ENCODE results near the gene LAMA5.
A peak's percentile ranks its signal among the peaks of the same experiment; 100 is the strongest.

Gene LAMA5

DNA sequence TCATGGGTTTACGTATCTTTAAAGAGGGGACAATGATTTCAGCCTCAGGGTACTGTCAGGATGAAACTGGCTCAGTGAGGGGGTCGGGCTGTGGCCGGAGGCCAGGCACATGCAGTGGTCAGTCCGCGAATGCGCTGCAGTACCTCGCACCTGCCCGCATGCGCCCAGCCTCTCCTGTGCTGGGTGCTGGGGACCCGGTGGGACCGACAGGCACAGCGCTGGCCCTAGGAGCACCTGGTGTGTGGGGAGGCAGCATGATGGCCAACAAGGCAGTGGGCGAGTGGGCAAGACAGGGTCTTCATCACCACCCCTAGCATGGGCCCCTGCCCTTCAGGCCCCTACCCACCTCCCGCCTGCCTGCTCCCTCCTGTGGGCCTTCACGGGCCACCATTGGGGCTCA, 40.9 kb upstream of the LAMA5 start:
- Mint-ChIP-seq H3K4me1 (peaks cover 23% of the 10 kb centered on the region), H3K27me3 (no peaks in the 10 kb centered on the region), H3K4me3 (peak overlapping the region; percentile 75), H3K27ac (no peak overlapping the region), H3K36me3 (ENCODE audit: low read depth) (no peaks in the 10 kb centered on the region), H3K9me3 (no peaks in the 10 kb centered on the region)
- DNase-seq (no peak), ATAC-seq (no peak)

GRCh38 chr20:62407221-62407992, 40.3 kb upstream of the LAMA5 start, which contains the start of gene CABLES2:
Gene CABLES2 (minus strand): TSS chr20:62407285. CDS start chr20:62407276, 9 bp downstream.
- Mint-ChIP-seq H3K27me3 (no peaks in the 10 kb centered on the region), H3K4me3 (peak within 1 kb of the TSS; percentile 75), H3K27ac (peak within 1 kb of the TSS; percentile 78), H3K36me3 (ENCODE audit: low read depth) (no peaks in the 10 kb centered on the region), H3K4me1 (peaks cover 23% of the 10 kb centered on the region), H3K9me3 (no peaks in the 10 kb centered on the region)
- ATAC-seq (peak; percentile 91), DNase-seq (peak; percentile 90)

- Mint-ChIP-seq H3K27me3 (no peaks in the 10 kb centered on the region), H3K9me3 (no peaks in the 10 kb centered on the region), H3K4me3 (peak overlapping the region; percentile 72), H3K36me3 (ENCODE audit: low read depth) (no peaks in the 10 kb centered on the region), H3K4me1 (peaks cover 23% of the 10 kb centered on the region), H3K27ac (no peak overlapping the region)
- ATAC-seq (no peak), DNase-seq (no peak)
Measured at GRCh38 chr20:62406635-62407176, 39.6 kb upstream of the LAMA5 start.

DNA sequence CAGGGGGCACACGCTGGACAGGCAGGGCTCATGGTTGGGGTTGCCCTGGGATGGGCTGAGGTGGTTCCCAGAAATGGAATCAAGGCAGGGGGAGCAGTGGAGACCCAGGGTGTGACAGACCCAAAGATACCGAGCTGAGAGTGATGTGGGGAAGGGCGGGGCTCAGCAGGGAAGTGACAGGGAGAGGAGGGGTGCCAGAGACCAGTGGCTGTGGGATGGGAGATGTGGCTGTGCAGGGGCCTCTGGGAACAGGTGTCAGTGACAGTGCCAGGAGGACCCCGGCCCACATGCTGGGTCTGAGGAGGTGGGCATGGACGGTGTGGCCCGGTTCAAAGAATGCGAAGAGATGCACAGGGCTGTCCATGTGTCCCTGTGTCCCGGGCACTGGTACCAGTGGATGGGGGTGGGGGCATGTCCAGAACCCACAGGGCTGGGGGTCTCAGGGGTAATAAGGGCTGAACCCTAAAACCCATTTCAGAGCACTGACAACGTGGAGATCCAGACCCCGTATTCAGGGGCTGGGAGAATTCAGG, 38.9 kb upstream of the LAMA5 start:
- no peaks in the 10 kb centered on the region for H3K27me3 Mint-ChIP-seq
- peaks cover 23% of the 10 kb centered on the region for H3K4me1 Mint-ChIP-seq
- H3K27ac Mint-ChIP-seq, result peak overlapping the region; percentile 49
- no peak for ATAC-seq
- DNase-seq, result no peak
- no peaks in the 10 kb centered on the region for H3K9me3 Mint-ChIP-seq
- H3K4me3 Mint-ChIP-seq, result peak overlapping the region; percentile 72
- H3K36me3 Mint-ChIP-seq (ENCODE audit: low read depth), result no peaks in the 10 kb centered on the region

DNA sequence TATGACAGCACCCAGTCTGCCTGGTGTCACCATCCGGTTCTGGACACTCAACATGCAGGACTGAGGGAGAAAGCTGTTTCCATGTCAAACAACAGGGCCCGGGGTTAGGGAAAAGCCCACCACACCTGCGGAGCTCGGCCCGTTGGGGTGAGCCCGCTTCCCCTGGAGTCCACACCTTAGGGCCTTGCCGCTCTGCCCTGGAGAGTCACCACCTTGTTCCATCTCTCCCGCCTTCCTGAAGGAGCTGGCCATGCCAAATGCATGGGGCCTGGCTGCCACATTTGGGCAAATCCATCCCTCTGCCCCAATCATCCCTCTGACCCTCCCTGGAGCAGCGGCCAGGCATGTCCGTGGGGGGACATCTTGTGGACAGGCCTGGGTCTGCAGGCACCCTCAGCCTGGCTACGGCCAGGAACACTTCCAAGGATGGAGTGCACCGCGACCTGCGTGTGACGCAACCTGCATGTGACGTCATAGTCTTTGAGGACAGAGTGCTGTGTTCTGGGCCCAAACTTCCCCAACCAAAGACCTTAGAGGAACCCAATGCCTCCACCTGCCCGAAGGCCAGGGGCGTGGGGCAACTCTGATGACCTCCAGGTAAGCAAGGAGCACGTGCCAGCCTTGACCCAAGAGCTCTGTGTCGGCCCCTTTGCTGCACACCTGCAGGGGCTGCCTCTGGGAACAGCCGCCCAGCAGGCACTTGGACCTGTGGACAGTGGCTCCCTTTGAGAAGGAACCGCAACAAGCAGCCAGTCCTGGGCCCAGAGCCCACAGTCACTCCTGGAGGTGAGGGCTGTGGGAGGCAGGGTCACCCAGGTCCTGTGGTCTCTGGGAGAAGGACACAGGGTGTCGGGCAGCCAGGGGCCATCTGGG, 38.2 kb upstream of the LAMA5 start:
- H3K27me3 Mint-ChIP-seq, result no peaks in the 10 kb centered on the region
- H3K9me3 Mint-ChIP-seq, result no peaks in the 10 kb centered on the region
- ATAC-seq (no peak), DNase-seq (no peak)
- peak overlapping the region; percentile 49 for H3K27ac Mint-ChIP-seq
- H3K36me3 Mint-ChIP-seq (ENCODE audit: low read depth), result no peaks in the 10 kb centered on the region
- peak overlapping the region; percentile 72 for H3K4me3 Mint-ChIP-seq
- H3K4me1 Mint-ChIP-seq, result peaks cover 23% of the 10 kb centered on the region

GRCh38 chr20:62404761-62405107, 37.6 kb upstream of the LAMA5 start:
- H3K4me1 Mint-ChIP-seq, result peaks cover 19% of the 10 kb centered on the region
- no peaks in the 10 kb centered on the region for H3K36me3 Mint-ChIP-seq (ENCODE audit: low read depth)
- H3K4me3 Mint-ChIP-seq, result no peak overlapping the region
- H3K27ac Mint-ChIP-seq, result no peak overlapping the region
- H3K27me3 Mint-ChIP-seq, result no peaks in the 10 kb centered on the region
- DNase-seq (no peak), ATAC-seq (no peak)
- no peaks in the 10 kb centered on the region for H3K9me3 Mint-ChIP-seq

GRCh38 chr20:62404112-62404665, 37.1 kb upstream of the LAMA5 start:
- no peak for DNase-seq
- Mint-ChIP-seq H3K27me3 (no peaks in the 10 kb centered on the region), H3K4me1 (peaks cover 15% of the 10 kb centered on the region), H3K27ac (no peak overlapping the region), H3K36me3 (ENCODE audit: low read depth) (no peaks in the 10 kb centered on the region), H3K9me3 (no peaks in the 10 kb centered on the region), H3K4me3 (no peak overlapping the region)
- no peak for ATAC-seq

GRCh38 chr20:62403331-62403730, 36.2 kb upstream of the LAMA5 start:
- no peaks in the 10 kb centered on the region for H3K36me3 Mint-ChIP-seq (ENCODE audit: low read depth)
- H3K4me1 Mint-ChIP-seq, result peaks cover 15% of the 10 kb centered on the region
- no peak for ATAC-seq
- H3K4me3 Mint-ChIP-seq, result no peak overlapping the region
- H3K27ac Mint-ChIP-seq, result no peak overlapping the region
- H3K9me3 Mint-ChIP-seq, result no peaks in the 10 kb centered on the region
- H3K27me3 Mint-ChIP-seq, result no peaks in the 10 kb centered on the region
- no peak for DNase-seq

DNA sequence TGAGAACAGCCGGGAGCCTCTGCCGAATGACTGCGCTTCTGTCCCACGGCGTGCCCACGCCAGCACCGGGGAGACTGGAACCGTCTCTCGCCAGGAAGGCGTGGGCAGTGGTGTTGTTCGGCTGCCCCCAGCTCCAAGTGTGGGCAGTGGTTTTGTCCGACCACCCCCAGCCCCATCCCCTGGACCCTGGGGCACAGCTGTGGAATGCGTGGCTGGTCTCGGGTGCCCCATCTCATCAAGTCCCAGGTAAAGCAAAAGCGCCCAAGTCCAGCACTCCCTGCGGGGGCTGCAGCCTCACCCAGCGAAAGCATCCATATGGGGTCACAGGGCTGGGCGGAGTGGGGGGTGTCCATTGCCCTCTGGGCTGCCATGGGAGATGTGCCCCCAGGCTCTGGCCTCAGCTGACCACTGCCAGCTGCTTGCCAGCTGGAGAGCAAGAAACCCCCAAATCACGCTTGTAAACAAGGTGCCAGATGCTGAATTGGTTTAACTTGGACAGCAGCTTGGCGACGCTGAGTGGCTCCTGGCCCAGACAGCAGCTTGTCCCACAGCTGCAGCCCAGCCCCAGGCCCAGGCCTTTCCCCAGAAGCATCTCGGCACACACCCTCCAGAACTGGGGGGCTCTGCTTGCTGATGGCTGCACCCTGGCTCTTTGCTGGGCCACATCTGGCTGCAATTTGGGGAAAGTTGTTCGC, 35.5 kb upstream of the LAMA5 start:
- Mint-ChIP-seq H3K9me3 (no peaks in the 10 kb centered on the region), H3K4me3 (no peak overlapping the region), H3K27me3 (no peaks in the 10 kb centered on the region), H3K27ac (no peak overlapping the region), H3K4me1 (peaks cover 11% of the 10 kb centered on the region), H3K36me3 (ENCODE audit: low read depth) (no peaks in the 10 kb centered on the region)
- ATAC-seq, result no peak
- DNase-seq, result no peak

- Mint-ChIP-seq H3K9me3 (no peaks in the 10 kb centered on the region), H3K4me1 (peaks cover 11% of the 10 kb centered on the region), H3K27ac (no peak overlapping the region), H3K27me3 (no peaks in the 10 kb centered on the region), H3K36me3 (ENCODE audit: low read depth) (peaks cover 3% of the 10 kb centered on the region), H3K4me3 (no peak overlapping the region)
- ATAC-seq (no peak), DNase-seq (no peak)
Measured at GRCh38 chr20:62401331-62401779, 34.2 kb upstream of the LAMA5 start.

GRCh38 chr20:62400541-62400940, 33.4 kb upstream of the LAMA5 start:
- no peak for DNase-seq
- no peaks in the 10 kb centered on the region for H3K27me3 Mint-ChIP-seq
- H3K9me3 Mint-ChIP-seq, result no peaks in the 10 kb centered on the region
- H3K36me3 Mint-ChIP-seq (ENCODE audit: low read depth), result peaks cover 3% of the 10 kb centered on the region
- no peak overlapping the region for H3K27ac Mint-ChIP-seq
- H3K4me1 Mint-ChIP-seq, result peaks cover 5% of the 10 kb centered on the region
- ATAC-seq, result no peak
- H3K4me3 Mint-ChIP-seq, result no peak overlapping the region

DNA sequence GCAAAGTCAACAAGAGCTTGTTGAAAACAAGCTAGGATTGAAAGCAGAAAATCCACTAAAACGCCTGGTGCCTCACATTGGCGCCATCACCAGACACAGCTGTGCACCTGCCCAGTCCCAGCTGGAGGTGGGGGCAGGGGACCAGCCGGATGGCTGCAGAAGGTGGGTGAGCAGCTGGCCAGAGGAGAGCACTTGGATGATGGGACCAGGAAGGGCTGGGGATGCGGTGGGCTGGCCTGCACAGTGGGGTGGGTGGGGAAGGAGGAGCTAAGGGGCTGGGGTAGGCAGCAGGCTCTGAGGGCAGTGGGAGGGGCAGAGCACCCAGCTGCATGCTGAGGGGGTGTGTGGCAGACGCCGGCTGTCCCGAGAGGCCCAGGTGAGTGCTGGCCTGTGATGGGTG, 32.9 kb upstream of the LAMA5 start:
- ATAC-seq, result no peak
- H3K4me1 Mint-ChIP-seq, result peaks cover under 1% of the 10 kb centered on the region
- H3K36me3 Mint-ChIP-seq (ENCODE audit: low read depth), result peaks cover 3% of the 10 kb centered on the region
- no peaks in the 10 kb centered on the region for H3K27me3 Mint-ChIP-seq
- H3K4me3 Mint-ChIP-seq, result no peak overlapping the region
- H3K27ac Mint-ChIP-seq, result no peak overlapping the region
- H3K9me3 Mint-ChIP-seq, result no peaks in the 10 kb centered on the region
- DNase-seq, result no peak

GRCh38 chr20:62398120-62398821, 31.2 kb upstream of the LAMA5 start:
- DNase-seq, result no peak
- H3K36me3 Mint-ChIP-seq (ENCODE audit: low read depth), result peaks cover 3% of the 10 kb centered on the region
- no peaks in the 10 kb centered on the region for H3K9me3 Mint-ChIP-seq
- no peaks in the 10 kb centered on the region for H3K4me1 Mint-ChIP-seq
- no peaks in the 10 kb centered on the region for H3K27me3 Mint-ChIP-seq
- ATAC-seq, result no peak
- no peak overlapping the region for H3K4me3 Mint-ChIP-seq
- no peak overlapping the region for H3K27ac Mint-ChIP-seq
